Natural killer cell (primary cell): Measurements from ENCODE around the gene SIAH1. TPM values are rescaled to one million over a fixed set of nuclear protein-coding genes. Genes with fewer than 3 reads are reported as not detected.
"Not testable (repeated sequence)": the region's sequence is repeated elsewhere in the genome, so short reads cannot be mapped to it uniquely, and the experiment has no call there.

ENCODE experiments used
- ATAC-seq, 3 donors: fragments of 150-1000 bp in 2 of 3; fragments of 200-7000 bp in 1 of 3; cut with Tn5 transposase; 1 replicate in 1 of 3; 2 replicates in 2 of 3; pipeline ENCODE4 v1.10.0; 2021; ENCODE audit warnings: mild to moderate bottlenecking in 2 of 3, moderate library complexity in 2 of 3
- DNase-seq, 2 donors: peaks; one replicate each; pipeline versions ENCODE4 v3.0.0 to v3.0.0-alpha.2; 2013 to 2021; ENCODE audit warnings: mixed read lengths in 1 of 2
- H3K27ac ChIP-seq: one replicate; pipeline ENCODE4 v1.5.1; 2013; ENCODE audit warnings: mild to moderate bottlenecking, low read length
- H3K27me3 ChIP-seq: one replicate; pipeline ENCODE4 v1.6.1; 2013; ENCODE audit warnings: low read length; ENCODE audit not compliant: control insufficient read depth, insufficient read depth
- H3K36me3 ChIP-seq: one replicate; pipeline ENCODE4 v1.6.1; 2013; ENCODE audit warnings: low read length; ENCODE audit not compliant: control insufficient read depth, insufficient read depth
- H3K4me1 ChIP-seq: one replicate; pipeline ENCODE4 v1.6.1; 2013; ENCODE audit warnings: low read length; ENCODE audit not compliant: control insufficient read depth, insufficient read depth
- H3K4me3 ChIP-seq: one replicate; pipeline ENCODE4 v1.5.1; 2013; ENCODE audit warnings: low read length
- H3K9me3 ChIP-seq: one replicate; pipeline ENCODE4 v1.6.1; 2013; ENCODE audit warnings: low read length; ENCODE audit not compliant: control insufficient read depth, insufficient read depth
- H3K27ac Mint-ChIP-seq, 2 donors: one replicate each; pipeline ENCODE4 v1.8.0; 2022; ENCODE audit warnings: mild to moderate bottlenecking in 2 of 2, mixed read lengths in 2 of 2, moderate library complexity in 1 of 2
- H3K27me3 Mint-ChIP-seq, 2 donors: one replicate each; pipeline ENCODE4 v1.8.0; 2022; ENCODE audit warnings: low read depth in 2 of 2, mixed read lengths in 2 of 2
- H3K36me3 Mint-ChIP-seq: one replicate; pipeline ENCODE4 v1.8.0; 2022; ENCODE audit warnings: mixed read lengths
- H3K4me1 Mint-ChIP-seq, 2 donors: one replicate each; pipeline ENCODE4 v1.8.0; 2022; ENCODE audit warnings: mixed read lengths in 2 of 2
- H3K4me3 Mint-ChIP-seq: one replicate; pipeline ENCODE4 v1.8.0; 2022; ENCODE audit warnings: mild to moderate bottlenecking, moderate library complexity, mixed read lengths
- H3K9me3 Mint-ChIP-seq, 2 donors: one replicate each; pipeline ENCODE4 v1.8.0; 2022; ENCODE audit warnings: mixed read lengths in 2 of 2
- WGBS: methylation state at CpG from one replicate; pipeline ENCODE4 v1.1.7; 2013; ENCODE audit warnings: missing lambda C conversion rate; ENCODE audit not compliant: insufficient coverage; 5-methylcytosine and 5-hydroxymethylcytosine counted together
- intact Hi-C: fragments of 100-400 bp; cut with micrococcal nuclease; formaldehyde crosslinking; loops from one replicate; pipeline ENCODE4 v1.14.2; 2022
- total RNA-seq, 4 donors: library from RNA; stranded (reverse); fragments of 120-200 nt in 1 of 4; gene quantifications; one replicate each; pipeline versions ENCODE4 v1.2.3 to v1.2.4, GENCODE V29; 2013 to 2022
- TF ChIP-seq, protein P1 (sequence below): fragments of 200-600 bp; IDR thresholded peaks from one replicate; pipeline ENCODE4 v1.8.0; 2022; ENCODE audit warnings: antibody characterized with exemption

The SIAH1 gene
- total RNA-seq, 3 donors from 2014 or later (not counting 1 experiment from before 2014, with no cell fraction given), result 52.9 to 57.7 (median 55.5) TPM

GRCh38 chr16:48420437-48420836 is 35.2 kb upstream of the SIAH1 start:
- 74% methylated on average over 1 of the region's 1 CpG for WGBS

GRCh38 chr16:48416617-48417016 is 31.4 kb upstream of the SIAH1 start:
- H3K27me3 Mint-ChIP-seq, H3K9me3 Mint-ChIP-seq, intact Hi-C loops, H3K4me3 ChIP-seq, DNase-seq, H3K27me3 ChIP-seq, H3K9me3 ChIP-seq, H3K4me1 ChIP-seq, H3K36me3 Mint-ChIP-seq, ATAC-seq, H3K27ac Mint-ChIP-seq, H3K36me3 ChIP-seq, H3K4me1 Mint-ChIP-seq, H3K4me3 Mint-ChIP-seq, H3K27ac ChIP-seq: not testable (repeated sequence)
- 95% methylated on average over 29 of the region's 29 CpGs for WGBS

More at GRCh38 chr16:48420437-48420836, 35.2 kb upstream of the SIAH1 start:
- no peaks in the 10 kb centered on the region for H3K36me3 Mint-ChIP-seq
- TF ChIP-seq, protein P1, sequence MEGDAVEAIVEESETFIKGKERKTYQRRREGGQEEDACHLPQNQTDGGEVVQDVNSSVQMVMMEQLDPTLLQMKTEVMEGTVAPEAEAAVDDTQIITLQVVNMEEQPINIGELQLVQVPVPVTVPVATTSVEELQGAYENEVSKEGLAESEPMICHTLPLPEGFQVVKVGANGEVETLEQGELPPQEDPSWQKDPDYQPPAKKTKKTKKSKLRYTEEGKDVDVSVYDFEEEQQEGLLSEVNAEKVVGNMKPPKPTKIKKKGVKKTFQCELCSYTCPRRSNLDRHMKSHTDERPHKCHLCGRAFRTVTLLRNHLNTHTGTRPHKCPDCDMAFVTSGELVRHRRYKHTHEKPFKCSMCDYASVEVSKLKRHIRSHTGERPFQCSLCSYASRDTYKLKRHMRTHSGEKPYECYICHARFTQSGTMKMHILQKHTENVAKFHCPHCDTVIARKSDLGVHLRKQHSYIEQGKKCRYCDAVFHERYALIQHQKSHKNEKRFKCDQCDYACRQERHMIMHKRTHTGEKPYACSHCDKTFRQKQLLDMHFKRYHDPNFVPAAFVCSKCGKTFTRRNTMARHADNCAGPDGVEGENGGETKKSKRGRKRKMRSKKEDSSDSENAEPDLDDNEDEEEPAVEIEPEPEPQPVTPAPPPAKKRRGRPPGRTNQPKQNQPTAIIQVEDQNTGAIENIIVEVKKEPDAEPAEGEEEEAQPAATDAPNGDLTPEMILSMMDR, result no peak
- no peak for ATAC-seq
- DNase-seq, result no peak
- Histone ChIP-seq H3K36me3 (no peaks in the 10 kb centered on the region), H3K4me1 (no peaks in the 10 kb centered on the region), H3K27ac (no peak overlapping the region), H3K9me3 (no peaks in the 10 kb centered on the region), H3K27me3 (no peaks in the 10 kb centered on the region), H3K4me3 (no peak overlapping the region)
- no peaks in the 10 kb centered on the region for H3K4me1 Mint-ChIP-seq
- no peaks in the 10 kb centered on the region for H3K27me3 Mint-ChIP-seq
- intact Hi-C loops, result no loop called here
- no peaks in the 10 kb centered on the region for H3K9me3 Mint-ChIP-seq
- no peak overlapping the region for H3K4me3 Mint-ChIP-seq
- H3K27ac Mint-ChIP-seq, result no peak overlapping the region

- peaks cover 0 to 3% of the 10 kb centered on the region in 2 donors for H3K27me3 Mint-ChIP-seq
- no peaks in the 10 kb centered on the region for H3K4me1 ChIP-seq
- no peak overlapping the region for H3K27ac Mint-ChIP-seq
- H3K4me3 Mint-ChIP-seq, result no peak overlapping the region
- H3K27me3 ChIP-seq, result no peaks in the 10 kb centered on the region
- 58% methylated on average over 1 of the region's 2 CpGs for WGBS
- no peak for ATAC-seq
- DNase-seq, result no peak
- intact Hi-C loops, result no loop called here
- TF ChIP-seq, protein P1, result no peak
- H3K4me1 Mint-ChIP-seq, result no peaks in the 10 kb centered on the region
- no peak overlapping the region for H3K27ac ChIP-seq
- H3K4me3 ChIP-seq, result no peak overlapping the region
- H3K9me3 ChIP-seq, result no peaks in the 10 kb centered on the region
- no peaks in the 10 kb centered on the region for H3K36me3 Mint-ChIP-seq
- no peaks in the 10 kb centered on the region for H3K9me3 Mint-ChIP-seq
- no peaks in the 10 kb centered on the region for H3K36me3 ChIP-seq
Observed at GRCh38 chr16:48413272-48413671, 28.1 kb upstream of the SIAH1 start.

DNA sequence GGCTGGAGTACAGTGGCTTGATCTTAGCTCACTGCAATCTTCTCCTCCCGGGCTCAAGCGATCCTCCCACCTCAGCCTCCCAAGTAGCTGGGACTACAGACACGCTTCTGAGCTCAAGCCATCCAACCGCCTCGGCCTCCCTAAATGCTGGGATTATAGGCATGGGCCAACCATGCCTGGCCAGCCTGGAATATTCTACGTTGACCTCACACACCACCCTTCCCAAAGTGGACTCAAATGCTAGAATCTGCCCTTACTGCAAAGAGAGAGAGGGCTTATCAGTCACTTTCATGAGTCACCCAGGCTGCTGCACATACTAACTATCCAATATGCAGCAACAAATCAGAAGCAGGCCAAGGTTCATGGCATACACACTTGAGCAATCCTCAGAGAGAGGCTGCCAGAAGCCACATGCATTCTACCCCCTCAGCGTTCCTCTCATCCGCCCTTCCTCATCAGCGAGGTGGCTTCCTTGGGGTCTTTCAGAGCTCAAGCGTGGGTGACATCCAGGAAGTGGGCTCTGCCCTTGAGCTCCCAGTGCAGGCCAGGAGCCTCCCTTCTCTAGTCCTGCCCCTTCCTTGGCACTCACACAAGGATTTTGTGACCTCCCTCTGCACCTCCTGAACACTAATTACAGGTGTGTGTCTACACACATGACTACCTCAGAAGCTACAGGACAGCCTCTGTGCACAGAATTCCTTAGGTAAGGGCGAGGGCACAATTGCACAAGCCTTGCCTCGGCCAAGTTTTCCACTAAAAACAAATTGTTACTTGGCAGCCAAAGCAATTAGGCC is 24.8 kb upstream of the SIAH1 start:
- Mint-ChIP-seq H3K4me3 (no peak overlapping the region), H3K4me1 (no peaks in the 10 kb centered on the region), H3K27me3 (peaks cover 0 to 3% of the 10 kb centered on the region in 2 donors), H3K36me3 (no peaks in the 10 kb centered on the region), H3K27ac (no peak overlapping the region), H3K9me3 (no peaks in the 10 kb centered on the region)
- no peaks in the 10 kb centered on the region for H3K27me3 ChIP-seq
- no peak for ATAC-seq
- H3K36me3 ChIP-seq, result no peaks in the 10 kb centered on the region
- WGBS, result 89% methylated on average over 12 of the region's 12 CpGs
- DNase-seq, result no peak
- H3K27ac ChIP-seq, result no peak overlapping the region
- no peaks in the 10 kb centered on the region for H3K9me3 ChIP-seq
- no peaks in the 10 kb centered on the region for H3K4me1 ChIP-seq
- no peak overlapping the region for H3K4me3 ChIP-seq
- intact Hi-C loops, result no loop called here
- TF ChIP-seq, protein P1, result no peak
